Activated CD4-positive, CD25-positive, alpha-beta regulatory T cell (primary cell): Measurements from ENCODE around the gene SLC7A9.
"Not testable (repeated sequence)": the region's sequence is repeated elsewhere in the genome, so short reads cannot be mapped to it uniquely, and the experiment has no call there.

Experiments used
- DNase-seq, 4 experiments: peaks; one replicate each; lab custom pipeline; 2025; lab: John Stamatoyannopoulos, UW

SLC7A9 gene

GRCh38 chr19:32800754-32801153, 68.8 kb downstream of the SLC7A9 start:
- no peak for DNase-seq

- no peak for DNase-seq
Measured at GRCh38 chr19:32800191-32800590, 69.4 kb downstream of the SLC7A9 start.

DNA sequence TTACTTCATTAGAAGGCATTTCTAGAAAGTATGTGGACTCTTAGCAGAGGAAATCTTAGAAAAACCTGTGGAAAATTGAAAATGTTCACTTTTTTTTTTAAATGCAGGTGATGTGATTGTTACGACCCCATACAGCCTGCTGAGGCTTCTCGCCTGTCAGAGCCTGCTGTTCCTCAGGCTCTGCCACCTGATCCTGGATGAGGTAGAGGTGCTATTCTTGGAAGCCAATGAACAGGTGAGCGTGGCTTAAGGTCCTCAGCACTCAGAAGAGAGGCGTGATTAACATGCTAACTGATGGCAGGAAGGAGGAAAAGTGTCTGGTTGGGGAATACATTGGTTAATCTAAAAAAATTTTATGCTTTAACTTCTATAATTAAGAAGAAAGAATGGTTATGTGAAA, 71.4 kb downstream of the SLC7A9 start:
- no peak for DNase-seq

DNA sequence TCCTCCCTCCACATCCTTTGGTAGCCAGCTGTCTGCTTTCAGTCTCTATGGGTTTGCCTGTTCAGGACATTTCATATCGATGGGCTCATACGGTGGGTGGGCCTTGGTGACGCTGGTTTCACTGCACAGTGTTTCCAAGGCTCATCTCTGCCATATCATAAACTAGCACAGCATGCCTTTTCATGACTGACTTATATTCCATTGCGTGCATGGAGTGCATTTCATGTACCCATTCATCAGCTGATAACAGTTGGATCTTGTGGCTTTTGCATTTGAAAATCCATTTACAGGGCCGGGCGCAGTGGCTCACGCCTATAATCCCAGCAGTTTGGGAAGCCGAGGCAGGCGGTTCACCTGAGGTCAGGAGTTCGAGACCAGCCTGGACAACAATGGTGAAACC, 80.1 kb downstream of the SLC7A9 start:
- no peak for DNase-seq

- not testable (repeated sequence) for DNase-seq
Measured at GRCh38 chr19:32787895-32788294, 81.7 kb downstream of the SLC7A9 start.

DNA sequence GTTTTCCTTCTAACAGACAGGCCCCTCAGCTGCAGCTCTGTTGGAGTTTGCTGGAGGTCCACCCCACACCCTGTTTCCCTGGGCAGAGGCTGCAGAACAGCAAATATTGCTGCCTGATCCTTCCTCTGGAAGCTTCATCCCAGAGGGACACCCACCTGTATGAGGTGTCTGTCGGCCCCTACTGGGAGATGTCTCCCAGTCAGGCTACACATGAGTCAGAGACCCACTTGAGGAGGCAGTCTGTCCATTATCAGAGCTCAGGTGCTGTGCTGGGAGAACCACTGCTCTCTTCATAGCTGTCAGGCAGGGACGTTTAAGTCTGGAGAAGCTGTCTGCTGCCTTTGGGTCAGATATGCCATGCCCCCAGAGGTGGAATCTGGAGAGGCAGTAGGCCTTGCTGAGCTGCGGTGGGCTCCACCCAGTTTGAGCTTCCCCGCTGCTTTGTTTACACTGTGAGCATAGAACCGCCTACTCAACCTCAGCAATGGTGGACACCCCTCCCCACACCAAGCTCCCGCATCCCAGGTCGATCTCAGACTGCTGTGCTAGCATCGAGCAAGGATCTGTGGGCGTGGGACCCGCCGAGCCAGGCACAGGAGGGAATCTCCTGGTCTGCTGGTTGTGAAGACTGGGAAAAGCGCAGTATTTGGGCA, 82.3 kb downstream of the SLC7A9 start:
- DNase-seq: not testable (repeated sequence)

- DNase-seq: not testable (repeated sequence)
Measured at GRCh38 chr19:32782089-32782488, 87.5 kb downstream of the SLC7A9 start.

DNA sequence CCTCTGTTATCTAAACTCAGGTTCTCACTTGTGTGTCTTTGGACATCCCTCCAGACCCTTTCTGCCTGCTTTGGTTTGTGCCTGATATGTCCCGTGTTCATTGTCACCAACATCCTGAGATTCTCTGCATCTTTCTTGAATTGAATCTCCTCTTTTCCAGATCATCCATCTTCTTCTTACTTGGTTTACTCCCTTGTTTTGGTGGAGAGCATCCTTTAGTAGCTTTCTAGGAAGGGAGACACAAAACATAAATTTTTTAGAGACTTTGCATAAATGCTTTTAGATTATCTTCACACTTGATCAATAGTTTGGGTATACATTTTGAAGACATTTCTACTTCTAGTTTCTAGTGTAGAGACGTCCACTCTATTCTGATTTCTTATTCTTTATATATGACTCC, 88.3 kb downstream of the SLC7A9 start:
- DNase-seq: no peak
